Renal cortex interstitium (tissue), 11 donors: ENCODE results near the gene DGAT2. TPM values are rescaled to one million over a fixed set of nuclear protein-coding genes. Genes with fewer than 3 reads are reported as not detected.

ENCODE experiments used
- DNase-seq, 11 donors: peaks; one replicate each; pipeline ENCODE4 v3.0.0-alpha.2; 2013; ENCODE audit warnings: low read depth in 9 of 11, low spot score in 4 of 11; ENCODE audit errors: extremely low read depth in 1 of 11
- polyA plus RNA-seq, 3 donors: library from polyadenylated mRNA; unstranded; fragments of 120-200 nt; gene quantifications; one replicate each; pipeline ENCODE4 v1.2.1, GENCODE V29; 2013; ENCODE audit not compliant: insufficient read length in 3 of 3

DGAT2 gene
- polyA plus RNA-seq, 3 donors = 3.7 to 4.3 (median 3.9) TPM

DNA sequence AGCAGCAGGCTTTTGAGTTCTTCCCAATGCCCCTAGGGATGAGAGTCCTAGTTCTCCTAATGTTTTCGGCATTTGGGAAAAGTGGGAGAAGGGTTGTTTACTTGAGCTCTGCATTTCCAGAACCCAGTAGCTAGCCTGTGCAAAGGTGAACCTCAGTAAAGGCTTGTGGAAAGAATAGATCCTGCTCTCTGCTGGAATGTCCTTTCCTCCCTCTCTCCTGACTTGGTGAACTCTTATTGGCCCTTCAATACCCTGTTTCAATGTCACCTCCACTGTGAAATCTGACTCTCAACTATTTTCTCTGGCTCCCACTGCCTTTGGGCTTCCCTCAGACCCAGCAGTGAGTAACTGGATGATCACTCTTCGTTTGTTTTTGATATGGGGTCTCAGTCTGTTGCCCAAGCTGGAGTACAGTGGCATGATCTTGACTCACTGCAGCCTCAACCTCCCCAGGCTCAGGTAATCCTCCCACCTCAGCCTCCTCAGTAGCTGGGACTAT, 44.0 kb downstream of the DGAT2 start:
- no peak for DNase-seq

DNA sequence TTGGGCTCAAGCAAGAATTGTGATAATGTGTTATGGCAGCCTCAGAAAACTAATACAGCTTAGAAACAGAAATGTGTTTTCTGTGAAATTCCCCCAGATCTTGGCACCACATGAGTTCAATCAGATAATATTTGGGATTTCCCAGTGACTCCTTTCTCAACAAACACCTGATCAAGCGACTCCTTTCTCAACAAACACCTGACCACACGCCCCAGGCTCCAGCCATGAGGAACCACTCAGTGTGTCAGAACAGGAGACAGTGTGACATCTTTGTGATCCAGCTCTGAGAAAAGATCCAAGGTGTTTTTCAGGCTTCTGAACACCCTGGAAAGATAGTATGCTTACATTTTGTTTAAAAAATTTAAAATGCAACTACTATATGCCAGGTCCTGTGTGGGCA, 44.5 kb downstream of the DGAT2 start:
- no peak for DNase-seq

DNA sequence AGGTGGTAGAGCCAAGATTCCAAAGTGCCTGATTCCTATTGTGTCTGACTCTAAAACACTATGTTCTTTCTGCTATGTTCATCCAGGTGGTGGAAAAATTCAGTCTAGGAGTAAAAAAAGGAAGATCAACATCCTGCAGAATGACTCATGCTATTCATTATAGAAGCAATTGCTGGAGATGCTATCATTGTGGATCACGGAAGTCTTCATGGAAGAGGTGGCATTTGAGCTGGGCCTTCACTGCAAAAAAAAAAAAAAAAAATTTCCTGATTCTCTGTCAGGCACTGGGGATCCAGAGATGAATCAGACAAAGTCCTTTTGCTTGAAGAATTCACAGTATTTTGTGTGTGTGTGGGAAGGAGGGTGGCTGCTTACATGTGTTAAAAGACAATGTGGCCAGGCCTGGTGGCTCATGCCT, 45.1 kb downstream of the DGAT2 start:
- DNase-seq = no peak

DNA sequence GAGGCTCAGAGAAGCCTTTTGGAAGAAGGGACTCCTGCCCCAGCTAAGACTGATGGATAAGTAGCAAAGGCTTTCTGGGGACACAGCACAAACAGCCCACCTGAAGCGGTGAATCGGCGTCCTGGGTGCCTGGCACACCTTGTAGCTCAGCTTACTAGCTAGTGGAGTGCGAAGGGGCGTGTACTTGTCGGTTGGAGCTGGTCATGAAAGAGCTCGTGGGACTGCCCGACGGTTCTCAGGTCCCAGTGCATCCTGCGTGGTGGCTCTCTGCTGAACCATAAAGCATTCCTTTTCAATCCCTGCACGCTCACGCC, 45.7 kb downstream of the DGAT2 start:
- DNase-seq = no peak

DNA sequence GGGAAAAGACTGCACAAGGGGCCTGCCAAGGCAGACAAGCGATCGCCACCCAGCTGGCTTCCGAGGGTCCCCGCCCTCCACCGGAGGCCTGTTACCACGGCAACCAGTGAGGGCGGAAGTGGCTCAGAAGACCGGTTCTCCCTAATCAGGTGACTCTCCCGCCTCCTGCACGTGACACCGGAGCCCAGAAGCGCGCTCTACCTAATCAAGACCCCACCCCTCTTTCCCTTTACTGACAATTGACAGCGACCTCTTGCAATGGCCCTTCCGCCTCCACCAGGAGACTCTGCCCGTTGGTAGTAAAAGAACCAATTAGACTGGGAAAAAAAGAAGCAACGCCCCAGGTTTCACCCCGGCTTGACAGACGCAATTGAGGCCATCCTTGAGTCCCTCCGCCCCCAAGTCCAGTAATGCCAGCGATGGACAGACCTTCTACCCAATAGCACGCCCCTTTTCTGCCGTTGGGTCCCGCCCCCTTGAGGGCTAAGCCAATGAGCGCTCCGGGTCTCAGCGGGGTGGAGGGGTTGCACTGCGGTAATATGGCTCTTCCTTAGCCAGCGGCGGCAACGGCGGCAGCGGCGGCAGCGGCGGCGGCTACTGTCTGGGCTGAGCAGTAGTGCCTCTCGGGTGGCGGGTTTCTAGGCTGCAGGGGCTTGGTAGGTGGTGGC, 46.2 kb downstream of the DGAT2 start, which contains the start of gene UVRAG:
UVRAG (plus strand) TSS at position 534 of the 668 bp plus-strand sequence. CDS start 198 bp downstream, outside the sequence.
- peak; percentile 97 to 100 (median 99) for DNase-seq

DNA sequence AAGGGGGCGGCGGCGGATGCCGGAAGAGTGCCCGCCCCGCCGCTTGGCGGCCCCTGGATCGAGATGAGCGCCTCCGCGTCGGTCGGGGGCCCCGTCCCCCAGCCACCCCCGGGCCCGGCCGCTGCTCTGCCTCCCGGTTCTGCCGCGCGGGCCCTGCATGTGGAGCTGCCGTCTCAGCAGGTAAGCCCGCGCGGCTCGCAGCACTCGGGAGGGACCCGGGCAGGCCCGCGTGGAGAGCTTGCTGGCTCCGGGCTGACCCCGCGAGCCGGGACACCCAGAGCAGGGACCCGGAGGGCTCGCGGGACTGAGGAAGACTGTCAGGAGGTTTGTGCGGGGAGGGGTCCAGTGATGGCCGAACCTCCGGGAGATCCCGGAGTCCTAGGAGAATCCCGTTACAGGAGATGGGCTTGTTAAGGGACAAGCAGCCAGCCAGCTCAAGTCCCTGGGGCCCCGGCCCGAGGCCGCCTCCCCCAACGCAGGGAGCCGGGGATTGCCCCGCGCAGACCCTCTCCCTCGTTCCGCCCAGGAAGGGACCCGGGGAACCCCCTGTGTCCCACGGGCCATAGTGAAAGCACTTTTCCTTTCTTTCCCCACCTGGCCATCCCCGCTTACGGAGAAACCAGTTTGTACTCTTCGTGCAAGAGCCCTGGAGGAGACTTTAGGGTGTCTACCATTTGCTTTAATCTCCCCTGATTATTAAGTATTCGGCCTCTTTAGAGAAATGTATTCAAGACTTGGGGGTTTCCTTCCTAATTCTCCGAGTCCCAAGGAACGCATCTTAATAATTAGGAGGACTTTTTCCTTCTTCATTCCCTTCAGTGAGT, 47.0 kb downstream of the DGAT2 start:
- peak in 6 of 11 donors; percentile 25 to 51 (median 42) for DNase-seq

DNA sequence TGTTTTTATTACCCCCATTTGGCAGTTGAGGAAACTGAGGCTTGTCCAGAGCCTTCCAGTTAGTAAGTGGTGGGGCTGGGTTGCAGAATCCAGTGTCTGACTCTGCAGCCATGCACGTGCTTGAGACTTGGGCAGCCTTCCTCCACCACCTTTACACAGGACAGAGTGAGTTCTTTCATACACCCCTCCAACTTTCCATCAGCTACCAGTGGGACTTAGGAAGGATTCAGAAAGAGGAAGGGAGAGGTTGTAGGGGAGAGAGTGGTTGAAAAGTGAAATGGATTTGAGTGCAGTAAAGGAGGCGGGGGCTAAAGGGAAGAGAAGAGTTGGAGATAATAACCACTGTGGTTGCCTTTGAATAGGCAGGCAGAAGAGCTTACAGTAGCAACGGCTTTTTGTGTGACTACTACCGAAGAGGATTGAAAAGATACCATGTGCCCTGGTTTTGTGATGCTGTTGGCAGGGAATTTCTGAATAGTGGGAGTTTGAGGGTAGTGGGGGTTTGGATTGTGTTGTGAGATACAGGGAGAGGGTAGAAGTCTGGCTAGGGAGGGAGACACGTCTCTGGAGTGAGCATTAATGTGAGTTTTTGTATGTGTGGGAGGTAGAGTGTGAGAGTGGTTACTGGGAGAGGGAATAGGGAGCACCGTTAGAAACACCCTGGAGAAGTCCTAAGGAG, 48.1 kb downstream of the DGAT2 start:
- DNase-seq = no peak

DNA sequence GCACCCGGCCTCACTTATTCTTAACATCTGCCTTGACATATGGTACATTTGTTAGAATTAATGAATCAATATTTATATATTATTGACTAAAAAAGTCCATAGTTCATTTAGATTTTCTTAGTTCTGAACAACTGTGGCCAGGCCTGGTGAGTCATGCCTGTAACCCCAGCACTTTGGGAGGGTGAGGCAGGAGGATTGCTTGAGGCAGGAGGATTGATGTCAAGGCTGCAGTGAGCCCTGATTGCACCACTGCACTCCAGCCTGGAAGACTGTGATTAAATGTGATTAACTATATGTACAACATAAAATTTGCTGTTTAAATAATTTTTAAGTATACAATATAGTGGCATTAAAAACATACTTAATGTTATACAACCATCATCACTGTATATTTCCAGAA, 52.1 kb downstream of the DGAT2 start:
- DNase-seq = no peak

DNA sequence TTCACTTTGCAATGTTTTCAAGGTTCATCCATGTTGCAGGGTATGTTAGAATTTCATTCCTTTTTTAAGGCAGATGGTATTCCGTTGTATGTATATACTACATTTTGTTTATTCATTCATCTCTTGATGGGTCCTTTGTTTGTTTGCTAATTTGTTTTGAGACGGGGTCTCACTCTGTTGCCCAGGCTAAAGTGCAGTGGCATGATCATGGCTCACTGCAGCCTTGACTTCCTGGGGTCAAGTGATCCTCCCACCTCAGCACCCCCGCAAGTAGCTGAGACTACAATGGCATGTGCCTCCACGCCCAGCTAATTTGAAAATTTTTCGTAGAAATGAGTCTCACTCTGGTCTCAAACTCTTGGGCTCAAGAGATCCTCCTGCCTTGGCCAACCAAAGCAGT, 52.6 kb downstream of the DGAT2 start:
- no peak for DNase-seq

DNA sequence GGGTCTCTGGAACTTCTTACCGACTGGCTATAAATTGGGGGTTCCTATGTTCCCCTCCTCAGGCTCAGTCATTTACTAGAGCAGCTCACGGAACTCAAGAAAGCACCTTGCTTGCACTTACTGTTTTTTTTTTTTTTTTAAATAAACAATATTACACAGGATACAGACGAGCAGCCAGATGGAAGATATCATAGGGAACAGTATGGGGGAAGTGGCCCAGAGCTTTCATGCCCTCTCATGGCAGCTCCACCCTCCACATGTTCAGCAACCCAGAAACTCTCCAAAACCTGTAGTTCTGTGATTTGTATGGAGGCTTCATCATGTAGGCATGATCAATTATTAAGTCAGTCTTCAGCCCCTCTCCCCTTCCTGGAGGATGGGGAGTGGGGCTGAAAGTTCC, 54.0 kb downstream of the DGAT2 start:
- DNase-seq = no peak

DNA sequence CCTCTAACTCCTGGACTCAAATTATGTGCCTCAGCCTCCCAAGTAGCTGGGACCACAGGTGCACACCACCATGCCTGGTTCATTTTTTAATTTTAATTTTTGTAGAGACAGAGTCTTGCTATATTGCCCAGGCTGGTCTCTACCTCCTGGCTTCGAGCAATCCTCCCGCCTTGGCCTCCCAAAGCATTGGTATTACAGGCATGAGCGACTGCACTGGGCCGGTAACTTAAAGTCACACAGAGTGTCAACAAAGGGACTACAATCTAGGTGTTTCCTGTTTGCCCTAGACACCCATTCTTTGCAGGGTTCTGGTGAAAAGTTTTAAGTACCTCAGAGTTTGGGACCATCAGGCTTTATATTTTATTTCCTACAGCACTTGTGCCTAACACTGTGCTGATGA, 54.8 kb downstream of the DGAT2 start:
- DNase-seq = no peak

DNA sequence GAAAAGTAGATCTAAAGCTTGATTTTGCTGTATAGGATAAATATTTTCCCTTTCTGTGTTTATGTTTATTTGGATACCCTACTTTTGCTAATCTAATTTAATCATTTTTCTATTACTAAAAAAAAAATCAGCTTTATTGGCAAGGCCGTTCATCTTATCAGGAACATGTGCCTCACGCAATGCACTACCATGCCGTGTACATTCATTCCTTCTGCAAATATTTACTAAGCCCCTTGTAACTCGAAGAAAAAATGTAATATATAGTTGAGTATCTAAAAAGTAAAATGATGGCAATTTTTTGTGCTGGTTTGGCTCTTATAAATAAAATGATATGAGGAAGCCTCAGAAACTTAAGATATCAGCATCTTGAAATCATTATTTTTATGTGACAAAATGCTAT, 55.4 kb downstream of the DGAT2 start:
- DNase-seq = no peak

DNA sequence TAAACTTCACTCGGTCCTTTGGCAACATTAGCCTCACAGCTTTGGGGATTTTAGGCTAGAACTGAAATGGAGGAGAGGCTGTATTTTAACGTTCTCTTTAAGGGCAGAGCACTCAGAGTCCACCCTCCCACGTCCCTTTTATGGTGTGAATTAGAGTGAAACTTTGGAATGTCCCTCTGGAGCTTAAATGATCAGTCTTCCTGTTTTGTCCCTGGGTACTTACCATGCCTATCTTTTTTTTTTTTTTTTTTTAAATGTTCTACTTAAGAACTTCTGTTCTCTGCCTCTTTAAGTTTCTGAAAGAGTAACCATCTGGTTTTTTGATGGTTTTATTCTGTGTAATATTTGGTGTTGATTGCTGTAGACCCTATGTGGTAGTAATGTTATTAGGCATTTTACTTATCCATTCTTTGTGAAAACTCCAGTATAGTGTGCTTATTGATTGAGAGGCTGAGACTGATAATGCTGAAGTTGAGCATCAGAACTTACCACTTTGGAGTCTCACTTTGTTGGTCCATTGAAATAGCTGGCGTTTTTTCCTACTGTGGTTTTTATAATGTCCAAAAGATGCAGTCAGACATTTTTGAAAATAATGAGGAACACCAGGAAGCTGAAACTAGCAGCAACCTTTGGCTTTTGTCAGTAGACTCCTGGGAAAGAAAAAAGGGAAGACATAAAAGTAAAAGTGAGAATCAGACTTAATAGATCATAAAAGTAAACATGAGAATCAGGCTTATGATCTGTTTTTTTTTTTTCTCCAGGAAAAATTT, 58.1 kb downstream of the DGAT2 start:
- peak in 2 of 11 donors; percentile 43 to 53 for DNase-seq

DNA sequence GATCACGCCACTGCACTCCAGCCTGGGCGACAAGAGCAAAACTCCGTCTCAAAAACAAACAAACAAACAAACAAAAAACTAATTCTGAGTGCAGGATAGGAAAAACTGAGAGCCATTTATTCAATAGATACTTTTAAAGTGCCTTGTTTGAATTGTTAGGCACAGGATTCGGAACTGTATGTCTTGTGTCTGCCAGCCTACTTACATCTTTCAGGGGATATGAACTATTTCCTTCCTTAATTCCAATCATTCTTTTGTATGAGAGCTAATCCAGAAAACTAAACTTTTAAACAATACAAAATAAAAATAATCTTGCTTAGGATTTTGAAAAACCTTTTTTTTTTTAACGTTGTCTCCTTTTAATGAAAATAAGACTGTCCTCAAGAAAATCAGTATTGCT, 59.0 kb downstream of the DGAT2 start:
- no peak for DNase-seq

DNA sequence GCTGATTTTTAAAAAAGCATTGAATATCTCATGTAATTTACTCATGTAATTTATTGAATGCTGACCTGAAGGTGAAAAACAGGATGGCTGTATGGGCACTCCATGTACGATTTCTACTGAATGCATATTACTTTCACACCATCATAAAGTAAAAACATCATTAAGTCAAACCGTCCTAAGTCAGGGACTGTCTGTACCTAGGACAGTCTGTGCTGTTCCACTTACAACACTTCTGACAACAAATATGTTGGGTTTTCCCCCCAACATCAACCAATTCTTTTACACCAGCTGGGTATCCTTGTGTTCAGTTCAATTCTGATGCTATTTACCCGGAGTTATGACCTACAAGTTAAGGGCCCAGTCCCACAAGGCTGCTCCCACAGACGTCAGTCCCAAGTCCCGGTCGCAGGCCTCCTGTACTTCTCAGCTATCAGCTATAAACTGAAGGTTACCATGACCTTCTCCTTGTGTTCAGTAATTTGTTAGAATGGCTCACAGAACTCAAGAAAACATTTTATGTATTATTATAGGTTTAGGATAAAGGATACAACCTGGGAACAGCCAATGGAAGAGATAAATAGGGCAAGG, 63.4 kb downstream of the DGAT2 start:
- no peak for DNase-seq

DNA sequence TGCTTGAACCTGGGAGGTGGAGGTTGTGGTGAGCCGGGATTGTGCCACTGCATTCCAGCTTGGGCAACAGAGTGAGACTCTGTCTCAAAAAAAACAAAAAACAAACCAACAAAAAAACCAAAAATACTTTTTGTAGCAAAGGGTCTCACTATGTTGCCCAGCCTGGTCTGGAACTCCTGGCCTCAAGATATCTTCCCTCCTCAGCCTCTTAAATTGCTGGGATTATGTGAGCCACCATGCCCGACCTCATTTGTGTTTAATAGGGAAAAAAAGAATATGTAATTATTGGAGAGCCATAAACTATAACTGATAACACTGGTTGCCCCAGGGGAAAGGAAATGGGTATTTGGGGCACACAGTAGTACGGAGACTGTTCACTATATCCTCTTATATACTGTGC, 66.2 kb downstream of the DGAT2 start:
- DNase-seq = no peak

DNA sequence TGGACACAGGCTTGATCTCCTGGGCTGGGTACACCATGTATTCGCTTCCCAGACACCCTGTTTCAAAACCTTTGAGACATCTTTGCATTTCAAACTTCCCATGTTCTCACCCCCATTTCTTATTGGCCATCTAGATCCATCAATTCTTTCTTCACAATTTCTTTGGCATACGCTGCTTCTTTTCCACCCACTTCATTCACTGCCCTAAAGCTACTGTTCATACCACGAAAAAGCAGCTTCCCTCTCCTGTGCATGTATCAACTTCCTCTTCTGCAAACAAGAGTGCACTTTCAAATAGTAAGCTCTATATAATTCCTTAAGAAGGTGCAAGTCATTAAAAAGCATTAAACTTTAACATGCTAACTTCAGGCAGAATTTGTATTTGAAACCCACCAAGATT, 67.8 kb downstream of the DGAT2 start:
- no peak for DNase-seq

DNA sequence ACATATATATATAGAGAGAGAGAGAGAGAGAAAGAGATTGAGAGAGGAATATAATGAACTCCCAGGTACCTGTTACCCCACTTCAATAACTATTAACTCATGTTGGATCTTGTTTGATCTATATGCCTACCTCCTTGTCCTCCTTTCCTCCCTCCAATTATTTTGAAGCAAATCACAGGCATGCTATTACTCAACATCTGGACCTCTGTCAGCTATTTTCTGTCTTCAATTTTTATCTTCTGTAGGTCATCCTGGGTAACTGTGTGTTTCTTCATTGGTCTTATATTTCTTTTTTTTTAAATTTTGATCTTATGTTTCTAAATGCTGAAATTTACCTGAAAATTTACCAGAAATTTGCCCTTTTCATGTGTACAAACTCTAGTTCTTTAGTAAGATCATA, 71.3 kb downstream of the DGAT2 start:
- no peak for DNase-seq

DNA sequence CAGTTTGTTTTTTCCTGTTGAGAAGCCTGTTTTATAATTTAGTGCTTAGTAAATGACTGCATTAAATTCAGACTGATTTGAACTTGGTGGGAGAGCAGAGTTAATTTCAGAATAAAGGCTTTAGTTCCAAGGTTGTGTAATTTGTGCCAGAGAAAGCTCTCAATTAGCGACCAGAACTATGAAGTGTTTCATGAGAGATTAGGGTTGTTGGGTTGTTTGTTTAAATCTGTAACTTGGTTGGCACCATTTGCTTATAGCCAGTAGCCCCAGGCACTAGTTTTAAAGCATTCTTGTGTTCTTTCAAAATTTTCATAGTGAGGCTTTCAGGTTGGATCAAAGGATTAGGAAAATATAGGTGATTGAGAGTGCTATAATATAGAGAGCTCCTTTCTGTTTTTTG, 71.9 kb downstream of the DGAT2 start:
- DNase-seq = no peak
